Stromal cell of bone marrow (primary cell): ENCODE results near the gene COQ10B.
"Not testable (repeated sequence)": the region's sequence is repeated elsewhere in the genome, so short reads cannot be mapped to it uniquely, and the experiment has no call there.

ENCODE experiments used
- DNase-seq: peaks from one replicate; pipeline ENCODE4 v3.0.0-alpha.2; 2012; ENCODE audit warnings: low read depth

Gene COQ10B

GRCh38 chr2:197453123-197453913 is at the start of gene COQ10B:
COQ10B (plus strand) TSS chr2:197453552; CDS start chr2:197453561, 9 bp downstream.
- peak; percentile 99 for DNase-seq

- DNase-seq: no peak
These were observed 47.8 kb upstream of the COQ10B start for GRCh38 chr2:197405582-197405981.

- DNase-seq: no peak
These were observed 39.3 kb upstream of the COQ10B start for GRCh38 chr2:197414039-197414438.

DNA sequence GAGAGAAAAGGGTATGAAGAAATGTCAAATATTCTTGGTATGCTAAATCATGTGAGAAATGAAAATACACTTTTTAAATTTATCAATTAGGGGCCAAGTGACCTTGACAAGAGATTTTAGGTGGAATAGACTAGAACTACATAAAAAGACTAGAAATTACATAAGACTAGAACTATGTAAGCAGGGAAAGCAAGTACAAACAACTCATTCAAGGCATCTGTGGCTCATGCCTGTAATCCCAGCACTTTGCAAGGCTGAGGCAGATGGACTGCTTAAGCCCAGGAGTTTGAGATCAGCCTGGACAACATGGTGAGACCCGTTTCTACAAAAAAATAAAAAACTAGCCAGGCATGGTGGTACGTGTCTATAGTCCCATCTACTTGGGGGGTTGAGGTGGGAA is 38.8 kb upstream of the COQ10B start:
- DNase-seq: no peak

DNA sequence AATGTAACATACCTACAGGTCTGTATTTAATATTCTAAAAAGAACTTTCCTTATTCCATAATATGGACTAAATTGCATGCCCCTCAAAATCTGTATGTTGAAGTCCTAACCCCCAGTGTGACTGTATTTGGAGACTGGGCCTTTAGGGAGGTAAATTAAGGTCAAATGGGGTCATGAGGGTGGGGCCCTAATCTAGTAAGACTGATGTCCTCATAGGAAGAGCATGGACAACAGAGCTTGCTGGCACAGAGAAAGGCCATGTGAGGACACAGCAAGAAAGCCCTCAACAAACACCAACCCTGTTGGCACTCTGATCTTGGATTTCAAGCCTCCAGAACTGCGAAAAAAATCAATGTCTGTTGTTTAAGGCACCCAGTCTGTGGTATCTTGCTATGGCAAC is 37.1 kb upstream of the COQ10B start:
- no peak for DNase-seq

DNA sequence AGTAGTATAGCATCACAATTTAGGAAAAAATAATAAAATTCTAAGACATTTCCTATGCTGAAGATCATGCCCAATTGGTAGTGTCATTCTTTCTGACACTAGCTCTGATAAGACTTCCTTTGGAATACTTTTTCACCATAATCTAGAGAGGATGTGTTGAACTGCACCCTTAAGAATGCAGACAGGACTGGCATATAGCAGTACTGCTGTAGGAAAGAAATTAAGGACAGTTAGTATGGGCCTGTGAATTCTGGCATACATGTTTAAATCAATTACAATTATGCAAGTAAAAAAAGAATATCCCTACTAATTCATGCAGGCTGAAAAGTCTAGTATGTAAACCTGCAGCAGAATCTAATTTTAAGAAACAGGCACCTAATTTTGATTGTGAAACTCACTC is 33.9 kb upstream of the COQ10B start:
- no peak for DNase-seq

DNA sequence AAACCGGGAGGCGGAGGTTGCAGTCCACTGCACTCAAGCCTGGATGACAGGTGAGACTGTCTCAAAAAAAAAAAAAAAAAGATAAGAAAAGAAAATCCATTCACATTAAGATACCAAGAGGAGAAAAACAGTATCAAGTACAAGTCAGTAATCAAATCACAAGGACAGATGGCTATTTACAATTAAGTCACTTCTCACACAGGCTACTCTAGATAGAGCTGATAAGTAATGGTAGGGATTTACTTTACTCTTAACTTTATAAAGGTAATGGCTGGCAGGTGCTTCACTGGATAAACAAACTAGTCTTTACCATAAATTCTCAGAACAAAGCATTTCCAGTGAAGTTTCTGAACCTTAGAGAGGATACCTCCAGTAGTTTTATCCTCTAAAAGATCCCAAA is 30.0 kb upstream of the COQ10B start:
- DNase-seq: no peak

DNA sequence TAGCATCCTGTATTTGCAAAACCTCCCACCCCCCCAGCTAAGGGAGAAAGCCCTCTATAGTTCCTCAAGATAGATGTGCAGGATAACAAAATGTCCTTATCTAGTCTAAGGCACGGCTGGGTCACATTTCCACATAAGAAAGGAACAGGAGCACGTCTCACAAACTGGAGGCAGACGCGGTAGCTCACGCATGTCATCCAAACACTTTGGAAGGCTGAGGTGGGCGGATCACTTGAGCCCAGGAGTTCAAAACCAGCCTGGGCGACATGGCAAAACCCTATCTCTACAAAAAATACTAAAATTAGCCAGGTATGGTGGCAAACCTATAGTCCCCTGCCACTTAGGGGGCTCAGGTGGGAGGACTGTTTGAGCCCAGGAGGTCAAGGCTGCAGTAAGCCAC is 27.8 kb upstream of the COQ10B start:
- no peak for DNase-seq

DNA sequence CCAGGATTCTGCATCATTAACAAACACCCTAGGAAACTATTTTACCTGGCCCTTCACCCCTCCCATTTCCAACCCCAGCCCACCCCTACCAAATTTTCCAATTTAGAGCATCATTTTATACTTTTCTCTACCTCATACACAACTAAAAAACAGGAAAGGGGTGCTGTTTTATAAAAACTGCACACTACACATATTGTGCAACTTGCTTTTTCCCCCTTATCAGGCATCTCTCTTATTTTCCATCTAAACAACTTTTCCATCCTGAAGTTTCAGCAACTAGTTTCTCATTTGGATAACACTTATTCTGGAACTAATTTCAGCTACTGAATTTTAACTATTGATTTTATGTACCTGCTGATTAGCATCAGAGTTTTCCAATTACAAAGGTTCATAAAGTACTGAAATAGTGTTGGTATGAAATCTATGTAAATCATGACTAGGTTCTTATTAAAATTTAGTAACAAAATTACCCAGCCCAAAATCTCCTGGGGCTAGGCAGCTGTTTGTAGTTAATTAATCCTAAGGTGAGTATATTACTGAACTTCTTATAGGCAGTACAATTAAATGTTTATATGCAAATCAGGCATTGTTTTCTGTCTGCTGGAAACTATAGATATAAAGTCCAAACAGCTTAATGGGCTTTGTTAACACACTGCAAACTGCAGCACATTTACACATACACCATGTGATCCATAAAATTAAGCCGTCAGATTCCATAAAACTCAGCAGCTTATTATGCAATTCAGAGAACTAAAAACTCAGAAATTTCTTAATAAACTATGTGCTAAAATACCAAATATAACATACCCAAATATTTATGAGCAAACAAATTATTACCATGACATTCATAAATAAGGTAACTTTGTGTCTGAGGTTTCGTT is 26.4 kb upstream of the COQ10B start:
- DNase-seq: no peak

DNA sequence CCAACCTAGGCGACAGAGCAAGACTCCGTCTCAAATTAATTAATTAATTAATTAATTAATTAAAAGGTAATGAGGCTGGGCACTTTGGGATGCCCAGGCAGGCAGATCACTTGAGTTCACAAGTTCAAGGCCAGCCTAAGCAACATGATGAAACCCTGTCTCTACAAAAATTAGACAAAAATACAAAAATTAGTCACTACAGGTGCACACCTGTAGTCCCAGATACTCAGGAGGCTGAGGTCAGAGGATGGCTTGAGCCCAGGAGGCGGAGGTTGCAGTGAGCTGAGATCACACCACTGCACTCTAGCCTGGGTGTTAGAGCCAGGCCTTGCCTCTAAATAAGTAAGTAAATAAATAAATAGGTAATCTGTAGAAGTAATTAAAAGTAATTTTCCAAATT is 25.4 kb upstream of the COQ10B start:
- DNase-seq: no peak

DNA sequence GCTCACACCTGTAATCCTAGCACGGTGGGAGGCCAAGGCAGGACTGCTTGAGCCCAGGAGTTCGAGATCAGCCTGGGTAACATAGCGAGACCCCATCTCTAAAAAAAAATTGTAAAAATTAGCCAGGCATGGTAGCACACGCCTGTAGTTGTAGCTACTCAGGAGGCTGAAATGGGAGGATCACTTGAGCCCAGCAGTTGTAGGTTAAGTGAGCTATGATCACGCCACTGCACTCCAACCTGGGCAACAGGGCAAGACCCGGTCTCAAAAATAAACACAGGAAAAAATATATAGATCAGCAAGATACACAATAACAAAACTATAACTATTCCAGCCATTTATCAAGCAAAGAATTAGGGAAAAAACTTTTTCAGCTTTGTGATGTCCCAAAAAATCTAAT is 21.5 kb upstream of the COQ10B start:
- DNase-seq: no peak

DNA sequence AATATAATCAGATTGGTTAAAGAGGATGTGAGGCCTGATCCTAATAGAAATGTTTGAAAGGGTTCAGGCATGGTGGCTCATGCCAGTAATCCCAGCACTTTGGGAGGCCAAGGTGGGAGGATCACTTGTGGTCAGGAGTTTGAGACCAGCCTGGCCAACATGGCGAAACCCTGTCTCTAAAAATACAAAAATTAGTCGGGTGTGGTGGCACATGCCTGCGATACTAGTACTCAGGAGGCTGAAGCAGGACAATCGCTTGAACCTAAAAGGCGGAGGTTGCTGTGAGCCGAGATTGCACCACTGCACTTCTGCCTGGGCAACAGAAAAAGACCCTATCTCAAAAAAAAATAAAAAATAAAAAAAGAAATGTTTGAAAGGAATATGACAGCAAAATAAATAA is 20.8 kb upstream of the COQ10B start:
- not testable (repeated sequence) for DNase-seq

GRCh38 chr2:197433780-197434438 is 19.4 kb upstream of the COQ10B start:
- DNase-seq: no peak

DNA sequence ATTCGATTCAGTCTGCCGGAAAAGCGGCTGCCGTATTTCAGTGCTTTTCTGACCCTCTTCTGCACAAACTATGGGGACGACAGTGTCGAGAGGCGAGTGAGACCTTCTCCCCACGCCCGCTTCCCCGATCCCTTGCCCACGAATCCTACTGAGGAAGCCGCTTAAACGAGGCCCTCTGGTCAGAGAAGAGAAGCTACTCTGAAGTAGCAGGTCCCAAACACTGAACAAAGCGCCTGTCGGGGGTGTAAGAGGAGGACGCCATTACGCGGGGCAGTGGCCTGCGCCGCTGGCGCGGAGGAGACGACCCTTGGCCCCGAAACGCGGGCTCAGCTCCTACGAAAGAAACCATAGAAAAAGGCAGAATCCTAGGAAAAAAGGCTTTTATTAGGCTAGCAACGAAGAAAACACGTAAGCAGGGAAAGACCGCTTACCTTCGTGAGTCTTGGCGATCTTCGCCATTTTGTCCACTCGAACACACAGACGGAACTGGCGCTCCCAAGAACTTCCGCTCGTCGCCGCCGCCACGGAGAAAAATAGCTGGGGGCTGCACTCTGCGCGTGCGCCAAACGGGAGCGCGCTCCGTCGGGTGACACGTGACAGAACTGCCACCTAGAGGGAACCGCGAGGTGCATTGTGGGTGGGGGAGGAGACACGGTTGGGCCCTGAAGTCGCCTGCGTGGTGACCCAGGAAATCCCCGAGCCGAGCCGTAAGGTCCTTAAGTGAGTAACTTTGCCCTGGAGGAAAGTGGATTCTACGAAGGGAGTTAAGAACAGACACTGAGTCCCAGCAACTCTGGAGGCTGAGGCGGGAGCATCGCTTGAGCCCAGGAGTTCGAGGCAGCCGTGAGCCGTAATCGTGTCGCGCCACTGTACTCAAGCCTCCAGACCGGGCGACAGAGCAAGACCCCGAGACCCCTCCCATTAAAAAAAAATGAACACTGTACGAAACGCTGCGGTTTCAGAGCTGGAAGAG is 18.5 kb upstream of the COQ10B start, which contains the start of gene SF3B1:
Gene SF3B1, minus strand, starts transcription at position 488 of the 973 bp plus-strand sequence. Its CDS starts 29 bp downstream, at position 459.
- peak; percentile 95 for DNase-seq

- DNase-seq: no peak
These were observed 17.5 kb upstream of the COQ10B start for GRCh38 chr2:197435598-197436420.

GRCh38 chr2:197437380-197437779 is 16.0 kb upstream of the COQ10B start:
- no peak for DNase-seq

DNA sequence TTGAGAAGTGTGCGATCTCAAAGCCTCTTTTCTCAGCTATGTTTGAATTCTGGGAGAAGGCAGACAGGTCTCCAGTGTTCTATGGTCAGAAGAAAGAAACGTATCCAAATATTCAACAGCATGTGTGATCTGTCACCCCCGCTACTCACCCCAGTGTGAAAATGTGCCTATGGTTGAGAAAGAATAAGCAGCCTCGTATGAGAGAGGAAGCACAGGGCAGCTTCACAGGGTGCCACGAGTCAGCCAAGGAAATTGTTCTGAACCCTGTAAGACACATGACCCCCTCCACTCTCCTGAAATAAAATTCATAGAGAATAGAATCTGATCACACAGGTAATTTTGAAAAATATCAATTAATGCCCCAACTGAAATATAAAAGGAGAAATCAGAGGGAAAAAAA is 10.5 kb upstream of the COQ10B start:
- no peak for DNase-seq

- DNase-seq: no peak
These were observed 7.6 kb upstream of the COQ10B start for GRCh38 chr2:197445746-197446145.

GRCh38 chr2:197446844-197447243 is 6.5 kb upstream of the COQ10B start:
- DNase-seq: no peak

DNA sequence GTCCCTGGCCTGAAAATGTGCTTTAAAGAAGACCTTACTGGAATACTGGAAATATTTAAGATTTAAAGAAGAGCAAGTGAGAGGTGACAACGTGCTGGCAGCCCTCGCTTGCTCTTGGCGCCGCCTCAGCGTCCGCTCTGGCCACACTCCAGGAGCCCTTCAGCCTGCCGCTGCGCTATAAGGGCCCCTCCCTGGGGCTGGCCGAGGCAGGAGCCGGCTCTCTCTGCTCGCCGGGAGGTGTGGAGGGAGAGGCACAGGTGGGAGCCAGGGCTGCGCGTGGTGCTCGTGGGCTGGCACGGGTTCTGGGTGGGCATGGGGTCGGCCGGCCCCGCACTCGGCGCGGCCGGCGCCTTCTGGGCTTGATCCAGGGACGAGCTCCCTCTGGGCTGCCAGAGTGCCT is 2.9 kb upstream of the COQ10B start:
- no peak for DNase-seq
